ENCODE data around the gene GPR137B.
A peak's percentile ranks its signal among the peaks of the same experiment; 100 is the strongest.

GPR137B gene

GRCh38 chr1:236103646-236104218 is 38.6 kb upstream of the GPR137B start (continued):
- TF ChIP-seq TRIM28 (IDR thresholded peaks at IDR 0.05; ENCODE audit: borderline replicate concordance, low read length) (no peak), ZNF350 (tag by site-specific recombination; IDR thresholded peaks at IDR 0.05) (no peak), ZNF600 (tag by site-specific recombination; IDR thresholded peaks at IDR 0.05) (0 out of 2 replicates have a peak, but pooled peaks have one; percentile 21), ZNF629 (tag by site-specific recombination; IDR thresholded peaks at IDR 0.05) (peak; percentile 47; the same call in 1 of the 2 replicates), CTCF (tag by site-specific recombination; IDR thresholded peaks at IDR 0.05) (peak; percentile 94)
- TF ChIP-seq, protein P1, sequence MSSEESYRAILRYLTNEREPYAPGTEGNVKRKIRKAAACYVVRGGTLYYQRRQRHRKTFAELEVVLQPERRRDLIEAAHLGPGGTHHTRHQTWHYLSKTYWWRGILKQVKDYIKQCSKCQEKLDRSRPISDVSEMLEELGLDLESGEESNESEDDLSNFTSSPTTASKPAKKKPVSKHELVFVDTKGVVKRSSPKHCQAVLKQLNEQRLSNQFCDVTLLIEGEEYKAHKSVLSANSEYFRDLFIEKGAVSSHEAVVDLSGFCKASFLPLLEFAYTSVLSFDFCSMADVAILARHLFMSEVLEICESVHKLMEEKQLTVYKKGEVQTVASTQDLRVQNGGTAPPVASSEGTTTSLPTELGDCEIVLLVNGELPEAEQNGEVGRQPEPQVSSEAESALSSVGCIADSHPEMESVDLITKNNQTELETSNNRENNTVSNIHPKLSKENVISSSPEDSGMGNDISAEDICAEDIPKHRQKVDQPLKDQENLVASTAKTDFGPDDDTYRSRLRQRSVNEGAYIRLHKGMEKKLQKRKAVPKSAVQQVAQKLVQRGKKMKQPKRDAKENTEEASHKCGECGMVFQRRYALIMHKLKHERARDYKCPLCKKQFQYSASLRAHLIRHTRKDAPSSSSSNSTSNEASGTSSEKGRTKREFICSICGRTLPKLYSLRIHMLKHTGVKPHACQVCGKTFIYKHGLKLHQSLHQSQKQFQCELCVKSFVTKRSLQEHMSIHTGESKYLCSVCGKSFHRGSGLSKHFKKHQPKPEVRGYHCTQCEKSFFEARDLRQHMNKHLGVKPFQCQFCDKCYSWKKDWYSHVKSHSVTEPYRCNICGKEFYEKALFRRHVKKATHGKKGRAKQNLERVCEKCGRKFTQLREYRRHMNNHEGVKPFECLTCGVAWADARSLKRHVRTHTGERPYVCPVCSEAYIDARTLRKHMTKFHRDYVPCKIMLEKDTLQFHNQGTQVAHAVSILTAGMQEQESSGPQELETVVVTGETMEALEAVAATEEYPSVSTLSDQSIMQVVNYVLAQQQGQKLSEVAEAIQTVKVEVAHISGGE (tag by site-specific recombination; conservative IDR thresholded peaks at IDR 0.05; ENCODE audit: low read depth) = 0 out of 2 replicates have a peak, but pooled peaks have one; percentile 3

DNA sequence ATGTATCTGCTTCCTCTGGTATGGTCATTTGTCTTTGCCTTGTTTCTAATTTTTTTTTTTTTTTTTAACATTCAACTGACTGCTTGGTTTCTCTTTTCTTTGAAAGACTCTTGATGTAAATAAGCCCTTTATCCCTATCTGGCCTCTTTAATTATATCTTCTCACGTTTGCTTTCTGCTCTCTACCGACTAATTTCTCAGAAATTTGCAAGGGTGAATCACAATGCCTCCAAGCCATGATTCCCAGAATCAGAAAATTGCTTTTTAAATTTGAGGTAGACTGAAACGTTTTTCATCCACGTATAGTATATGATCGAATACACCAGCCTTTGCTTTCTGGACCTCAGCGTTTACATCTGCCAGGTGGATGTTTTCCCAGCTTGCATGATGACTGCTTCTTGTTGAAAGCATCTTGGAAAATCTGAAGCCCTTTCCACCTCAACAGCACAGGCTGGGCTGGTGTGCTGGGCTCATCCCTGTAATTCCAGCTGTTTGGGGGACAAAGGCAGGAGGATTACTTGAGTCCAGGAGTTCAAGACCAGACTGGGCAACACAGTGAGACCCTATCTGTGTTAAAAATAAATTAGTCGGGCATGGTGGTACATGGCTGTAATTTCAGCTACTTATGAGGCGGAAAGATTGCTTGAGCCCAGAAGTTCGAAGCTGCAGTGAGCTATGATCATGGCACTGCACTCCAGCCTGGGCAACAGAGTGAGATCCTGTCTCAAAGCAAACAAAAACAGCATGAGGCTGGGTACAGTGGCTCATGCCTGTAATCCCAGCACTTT is 35.0 kb upstream of the GPR137B start:
- ChIA-PET POLR2A (no interaction called here), CTCF (interaction anchor here (0.6 to 5.9 kb wide), 14 partner anchors 30 to 1602 kb away, joined by 3 to 37 read pairs (median 4); no protein-coding TSS in a partner anchor)
- H3K27ac ChIP-seq (ENCODE audit: extremely low read depth, low read depth, low read length) = no peak overlapping the region
- H3K4me3 ChIP-seq (ENCODE audit: low read depth, low read length) = no peak overlapping the region
- no peaks in the 10 kb centered on the region for H3K36me3 ChIP-seq (ENCODE audit: control insufficient read depth in 2 of 2, insufficient read depth in 1 of 2, low read length in 2 of 2)
- TF ChIP-seq, protein P2, sequence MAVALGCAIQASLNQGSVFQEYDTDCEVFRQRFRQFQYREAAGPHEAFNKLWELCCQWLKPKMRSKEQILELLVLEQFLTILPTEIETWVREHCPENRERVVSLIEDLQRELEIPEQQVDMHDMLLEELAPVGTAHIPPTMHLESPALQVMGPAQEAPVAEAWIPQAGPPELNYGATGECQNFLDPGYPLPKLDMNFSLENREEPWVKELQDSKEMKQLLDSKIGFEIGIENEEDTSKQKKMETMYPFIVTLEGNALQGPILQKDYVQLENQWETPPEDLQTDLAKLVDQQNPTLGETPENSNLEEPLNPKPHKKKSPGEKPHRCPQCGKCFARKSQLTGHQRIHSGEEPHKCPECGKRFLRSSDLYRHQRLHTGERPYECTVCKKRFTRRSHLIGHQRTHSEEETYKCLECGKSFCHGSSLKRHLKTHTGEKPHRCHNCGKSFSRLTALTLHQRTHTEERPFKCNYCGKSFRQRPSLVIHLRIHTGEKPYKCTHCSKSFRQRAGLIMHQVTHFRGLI (tag by site-specific recombination; IDR thresholded peaks at IDR 0.05) = peak; percentile 40; the same call in 1 of the 2 replicates
- TF ChIP-seq SP2 (tag by site-specific recombination; IDR thresholded peaks at IDR 0.05) (no peak), ZNF121 (tag by site-specific recombination; IDR thresholded peaks at IDR 0.05) (peak; percentile 98)
- H3K9me3 ChIP-seq (ENCODE audit: control insufficient read depth, insufficient read depth, low read depth, low read length) = no peaks in the 10 kb centered on the region
- H3K4me1 ChIP-seq (ENCODE audit: control insufficient read depth, insufficient read depth, low read length) = no peaks in the 10 kb centered on the region

GRCh38 chr1:236108027-236108648 is 34.2 kb upstream of the GPR137B start:
- TF ChIP-seq ZBTB17 (tag by site-specific recombination; IDR thresholded peaks at IDR 0.05) (peak; percentile 75; the same call in 1 of the 2 replicates), EGR2 (tag by site-specific recombination; IDR thresholded peaks at IDR 0.05; ENCODE audit: low read depth) (peak; percentile 54; the same call in 1 of the 2 replicates), ZSCAN16 (tag by site-specific recombination; IDR thresholded peaks at IDR 0.05) (no peak), PRDM1 (tag by site-specific recombination; IDR thresholded peaks at IDR 0.05) (0 out of 2 replicates have a peak, but pooled peaks have one; percentile 36), ZFHX2 (tag by site-specific recombination; conservative IDR thresholded peaks at IDR 0.05) (0 out of 2 replicates have a peak, but pooled peaks have one; percentile 23)
- TF ChIP-seq, protein P2 (tag by site-specific recombination; IDR thresholded peaks at IDR 0.05) = 0 out of 2 replicates have a peak, but pooled peaks have one; percentile 41
- H3K27ac ChIP-seq (ENCODE audit: extremely low read depth, low read depth, low read length) = no peak overlapping the region
- ChIA-PET CTCF (interaction anchor here (0.6 to 5.9 kb wide), 14 partner anchors 8 to 1278 kb away, joined by 3 to 37 read pairs (median 4); no protein-coding TSS in a partner anchor), POLR2A (no interaction called here)
- H3K4me1 ChIP-seq (ENCODE audit: control insufficient read depth, insufficient read depth, low read length) = no peaks in the 10 kb centered on the region
- H3K9me3 ChIP-seq (ENCODE audit: control insufficient read depth, insufficient read depth, low read depth, low read length) = no peaks in the 10 kb centered on the region
- no peaks in the 10 kb centered on the region for H3K36me3 ChIP-seq (ENCODE audit: control insufficient read depth in 2 of 2, insufficient read depth in 1 of 2, low read length in 2 of 2)
- no peak overlapping the region for H3K4me3 ChIP-seq (ENCODE audit: low read depth, low read length)
